C4-2B (cell line): Measurements from ENCODE around the gene LSAMP.

Experiments
- CTCF ChIP-seq: fragments of 450-650 bp; conservative IDR thresholded peaks from 2 replicates; pipeline ENCODE4 v1.5.1; 2017; ENCODE audit warnings: mild to moderate bottlenecking
- ZFX ChIP-seq: fragments of 450-650 bp; IDR thresholded peaks from 2 replicates; pipeline ENCODE4 v1.6.1; 2017

GRCh38 chr3:115937054-115937453 lies 508.2 kb downstream of the LSAMP start:
- TF ChIP-seq CTCF: peak; percentile 57
- TF ChIP-seq ZFX: no peak
